Fibroblast of mammary gland (primary cell): ENCODE results near the gene BFSP2.

ENCODE experiments used
- DNase-seq: peaks from one replicate; pipeline ENCODE4 v3.0.0-alpha.2; 2010; ENCODE audit warnings: low read depth
- H3K4me3 ChIP-seq: 2 replicates; pipeline ENCODE4 v1.5.1; 2011; ENCODE audit warnings: low read depth, mild to moderate bottlenecking, low read length, moderate library complexity; ENCODE audit not compliant: control insufficient read depth
- TF ChIP-seq, protein P1 (sequence below): conservative IDR thresholded peaks from 2 replicates; pipeline ENCODE4 v1.5.1; 2011; ENCODE audit warnings: low read depth, low read length, inconsistent platforms; ENCODE audit not compliant: control insufficient read depth, insufficient read depth

The BFSP2 gene

DNA sequence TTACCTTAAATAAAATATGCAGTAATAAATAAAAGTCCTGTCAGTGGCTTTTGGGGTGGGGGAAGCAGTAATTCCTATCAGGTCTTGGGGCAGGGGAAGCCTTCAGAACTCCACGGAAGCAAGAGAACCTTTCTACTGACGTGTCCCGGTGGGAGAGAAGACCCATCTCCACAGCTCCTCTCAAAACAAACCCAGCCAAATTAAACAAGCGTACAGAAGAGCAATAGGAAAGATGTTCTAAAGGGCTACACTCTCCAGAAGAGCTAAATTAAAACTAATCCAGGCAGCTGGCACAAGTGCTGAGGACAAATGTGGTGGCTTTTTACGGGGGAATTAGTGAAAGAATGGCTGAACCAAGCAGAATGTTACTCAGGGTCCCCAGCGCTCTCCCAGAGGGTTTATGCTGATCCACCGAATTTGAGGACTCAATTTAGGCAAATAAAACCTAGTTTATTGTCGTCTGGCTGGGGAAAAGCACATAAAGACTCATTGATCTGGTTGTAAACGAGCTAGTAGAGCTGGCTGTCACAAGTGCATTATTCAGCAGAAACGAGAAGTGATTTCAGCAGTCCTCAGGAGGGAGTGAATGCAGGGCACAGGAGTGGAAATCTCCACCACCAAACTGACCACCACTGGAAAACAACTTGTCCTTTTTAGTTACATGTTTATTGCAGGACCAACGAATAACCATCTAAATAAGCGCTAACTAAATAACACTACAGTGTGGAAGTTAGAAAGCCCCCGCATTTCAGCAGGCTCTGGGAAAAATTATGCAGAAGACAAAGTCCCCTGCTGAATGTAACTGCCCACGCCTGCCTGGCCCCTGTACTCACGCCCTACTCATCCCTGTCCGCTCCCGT lies 13.5 kb downstream of the BFSP2 start:
- TF ChIP-seq, protein P1, sequence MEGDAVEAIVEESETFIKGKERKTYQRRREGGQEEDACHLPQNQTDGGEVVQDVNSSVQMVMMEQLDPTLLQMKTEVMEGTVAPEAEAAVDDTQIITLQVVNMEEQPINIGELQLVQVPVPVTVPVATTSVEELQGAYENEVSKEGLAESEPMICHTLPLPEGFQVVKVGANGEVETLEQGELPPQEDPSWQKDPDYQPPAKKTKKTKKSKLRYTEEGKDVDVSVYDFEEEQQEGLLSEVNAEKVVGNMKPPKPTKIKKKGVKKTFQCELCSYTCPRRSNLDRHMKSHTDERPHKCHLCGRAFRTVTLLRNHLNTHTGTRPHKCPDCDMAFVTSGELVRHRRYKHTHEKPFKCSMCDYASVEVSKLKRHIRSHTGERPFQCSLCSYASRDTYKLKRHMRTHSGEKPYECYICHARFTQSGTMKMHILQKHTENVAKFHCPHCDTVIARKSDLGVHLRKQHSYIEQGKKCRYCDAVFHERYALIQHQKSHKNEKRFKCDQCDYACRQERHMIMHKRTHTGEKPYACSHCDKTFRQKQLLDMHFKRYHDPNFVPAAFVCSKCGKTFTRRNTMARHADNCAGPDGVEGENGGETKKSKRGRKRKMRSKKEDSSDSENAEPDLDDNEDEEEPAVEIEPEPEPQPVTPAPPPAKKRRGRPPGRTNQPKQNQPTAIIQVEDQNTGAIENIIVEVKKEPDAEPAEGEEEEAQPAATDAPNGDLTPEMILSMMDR = no peak
- DNase-seq = peak; percentile 24
- no peak overlapping the region for H3K4me3 ChIP-seq

GRCh38 chr3:133414021-133414392 lies 14.2 kb downstream of the BFSP2 start:
- no peak overlapping the region for H3K4me3 ChIP-seq
- DNase-seq = no peak
- TF ChIP-seq, protein P1 = no peak

DNA sequence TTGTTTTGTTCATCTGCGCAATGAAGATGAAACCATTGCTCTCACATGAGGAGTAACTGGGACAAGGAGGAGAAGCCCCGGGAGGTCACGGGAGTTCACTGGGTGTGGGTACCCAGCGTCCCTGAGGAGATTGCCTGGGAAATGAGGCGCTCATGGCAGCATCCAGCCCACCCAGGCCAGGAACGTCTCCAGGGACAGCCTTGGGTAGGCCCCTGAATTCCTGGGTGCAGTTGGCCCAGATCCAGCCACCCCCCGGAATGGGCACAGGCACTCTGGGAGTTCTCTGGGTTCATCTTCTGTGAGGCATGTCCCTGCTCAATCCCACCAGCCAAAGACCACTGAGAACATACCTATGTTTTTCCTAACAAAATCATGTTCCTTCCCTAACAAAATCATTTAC lies 18.5 kb downstream of the BFSP2 start:
- no peak overlapping the region for H3K4me3 ChIP-seq
- no peak for DNase-seq
- TF ChIP-seq, protein P1 = no peak

- DNase-seq = no peak
- H3K4me3 ChIP-seq = no peak overlapping the region
- TF ChIP-seq, protein P1 = no peak
These were observed 19.5 kb downstream of the BFSP2 start for GRCh38 chr3:133419151-133419909.

DNA sequence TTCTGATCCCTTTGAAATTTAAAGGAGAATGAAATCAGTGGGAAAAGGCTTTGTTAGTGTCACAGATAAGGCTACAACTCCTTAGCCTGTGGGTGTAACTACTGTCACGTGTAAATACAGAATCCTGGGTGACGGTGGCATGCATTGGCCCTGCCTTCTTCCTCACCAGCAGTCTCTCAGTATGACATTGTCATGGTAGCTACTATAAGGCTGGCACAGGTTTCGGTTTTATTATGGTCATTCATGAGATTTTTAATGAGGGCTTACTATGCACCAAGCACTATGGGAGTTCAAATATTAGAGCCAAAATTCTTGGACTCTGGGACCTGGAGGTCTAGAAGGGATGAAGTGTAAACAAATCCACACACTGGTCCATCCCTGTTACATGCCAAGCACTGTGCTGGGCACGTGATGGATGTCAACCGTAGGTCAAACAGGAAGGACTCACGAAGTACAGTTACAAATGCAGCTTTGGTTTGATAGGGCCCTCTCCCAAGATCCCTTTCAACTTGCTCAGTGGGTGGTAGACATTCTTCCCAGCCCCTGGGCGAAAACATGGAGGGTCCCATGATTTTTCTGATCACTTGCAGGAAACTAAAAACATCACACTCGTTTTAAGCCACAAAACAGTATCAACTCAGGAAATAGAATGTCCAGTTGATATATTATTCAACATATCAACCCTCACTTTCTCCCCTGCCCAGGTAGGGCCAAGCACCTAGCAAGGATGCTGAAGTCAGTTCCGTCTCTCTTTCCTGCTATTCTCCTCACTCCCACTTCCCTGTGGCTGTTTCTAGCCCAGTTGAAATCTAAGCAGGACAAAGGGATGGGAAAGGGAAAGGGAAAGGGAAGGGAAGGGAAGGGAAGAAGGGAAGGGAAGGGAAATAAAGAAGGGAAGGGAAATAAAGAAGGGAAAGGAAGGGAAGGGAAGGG lies 25.3 kb downstream of the BFSP2 start:
- no peak for DNase-seq
- TF ChIP-seq, protein P1 = no peak
- no peak overlapping the region for H3K4me3 ChIP-seq

GRCh38 chr3:133425898-133426297 lies 26.0 kb downstream of the BFSP2 start:
- TF ChIP-seq, protein P1 = no peak
- no peak for DNase-seq

More at GRCh38 chr3:133425898-133426297, 26.0 kb downstream of the BFSP2 start:
- H3K4me3 ChIP-seq = no peak overlapping the region
